MCF 10A (cell line): ENCODE results near the gene ACOX1. TPM values are rescaled to one million over a fixed set of nuclear protein-coding genes. Genes with fewer than 3 reads are reported as not detected.

Experiments used
- BruUV-seq: library from RNA; stranded (reverse); fragments of 400-500 nt; replicated peaks from 2 replicates; lab custom pipeline; 2021; lab: Mats Ljungman, UMichigan
- CTCF ChIA-PET: fragments of 300-600 bp; sonication (Branson Sonifier 250); formaldehyde crosslinking; extraction: SDS; loops from one replicate; lab custom pipeline; 2021; ENCODE audit warnings: antibody characterized with exemption, inconsistent platforms; lab: Yijun Ruan, JAX
- POLR2A ChIA-PET: fragments of 300-600, 350-650 bp; sonication (Branson Sonifier 250); formaldehyde crosslinking; extraction: SDS; loops from one replicate; lab custom pipeline; 2020; ENCODE audit warnings: antibody characterized with exemption, inconsistent platforms; lab: Yijun Ruan, JAX
- DNase-seq: peaks from one replicate; pipeline ENCODE4 v3.0.0-alpha.2; 2018; ENCODE audit not compliant: unreplicated experiment
- H3K27ac Mint-ChIP-seq: one replicate; pipeline ENCODE4 v1.8.0; 2022; ENCODE audit warnings: mild to moderate bottlenecking, low read depth, mixed read lengths; ENCODE audit not compliant: unreplicated experiment
- H3K27me3 Mint-ChIP-seq: one replicate; pipeline ENCODE4 v1.8.0; 2022; ENCODE audit warnings: mixed read lengths; ENCODE audit not compliant: insufficient read depth, unreplicated experiment
- H3K36me3 Mint-ChIP-seq: one replicate; pipeline ENCODE4 v1.8.0; 2022; ENCODE audit warnings: mild to moderate bottlenecking, moderate library complexity, mixed read lengths; ENCODE audit not compliant: insufficient read depth, unreplicated experiment
- H3K4me1 Mint-ChIP-seq: one replicate; pipeline ENCODE4 v1.8.0; 2022; ENCODE audit warnings: mixed read lengths; ENCODE audit not compliant: insufficient read depth, unreplicated experiment
- H3K4me3 Mint-ChIP-seq: one replicate; pipeline ENCODE4 v1.8.0; 2022; ENCODE audit warnings: mild to moderate bottlenecking, moderate library complexity, mixed read lengths; ENCODE audit not compliant: unreplicated experiment
- H3K9me3 Mint-ChIP-seq: one replicate; pipeline ENCODE4 v1.8.0; 2022; ENCODE audit warnings: mixed read lengths; ENCODE audit not compliant: unreplicated experiment
- CTCF ChIP-seq: fragments of 200-600 bp; IDR thresholded peaks from one replicate; pipeline ENCODE4 v1.8.0; 2022; ENCODE audit warnings: antibody characterized with exemption, mild to moderate bottlenecking; ENCODE audit not compliant: unreplicated experiment
- intact Hi-C: fragments of 100-400 bp; cut with micrococcal nuclease; formaldehyde crosslinking; loops from 2 replicates; pipeline ENCODE4 v1.14.1; 2022
- total RNA-seq: library from RNA; stranded (reverse); gene quantifications from 2 replicates; pipeline ENCODE4 v1.2.3, GENCODE V29; 2022

Gene ACOX1
- total RNA-seq, 1 experiment from 2014 or later, result 23.4 TPM

- H3K27ac Mint-ChIP-seq, result no peak overlapping the region
These were observed 78.1 kb downstream of the ACOX1 start for GRCh38 chr17:75900691-75901533.

GRCh38 chr17:75899767-75900468 lies 79.0 kb downstream of the ACOX1 start:
- no peak for DNase-seq
- Mint-ChIP-seq H3K4me3 (no peak overlapping the region), H3K27ac (no peak overlapping the region), H3K4me1 (peaks cover 8% of the 10 kb centered on the region), H3K9me3 (no peaks in the 10 kb centered on the region), H3K36me3 (peaks cover 31% of the 10 kb centered on the region), H3K27me3 (no peaks in the 10 kb centered on the region)
- TF ChIP-seq CTCF, result no peak
- intact Hi-C loops, result no loop called here
- ChIA-PET POLR2A (interaction anchor here (0.6 to 1.0 kb wide), 2 partner anchors 23 to 115 kb away, joined by 3 read pairs; partner anchors contain the start of gene UNK), CTCF (interaction anchor here (0.7 kb wide), 1 partner anchor 498 kb away, joined by 3 read pairs; no protein-coding TSS in a partner anchor)
- no TSS peak for BruUV-seq

More at GRCh38 chr17:75900691-75901533, 78.1 kb downstream of the ACOX1 start:
- Mint-ChIP-seq H3K36me3 (peaks cover 31% of the 10 kb centered on the region), H3K27me3 (no peaks in the 10 kb centered on the region), H3K9me3 (no peaks in the 10 kb centered on the region), H3K4me1 (no peaks in the 10 kb centered on the region), H3K4me3 (no peak overlapping the region)
- no peak for DNase-seq
- CTCF ChIA-PET, result interaction anchor here (0.7 kb wide), 1 partner anchor 497 kb away, joined by 3 read pairs; no protein-coding TSS in a partner anchor
- intact Hi-C loops, result no loop called here
- no TSS peak for BruUV-seq
- no peak for TF ChIP-seq CTCF
- POLR2A ChIA-PET, result interaction anchor here (0.6 to 0.7 kb wide), 2 partner anchors 116 to 202 kb away, joined by 3 read pairs; partner anchors contain the start of gene UNK

GRCh38 chr17:75899353-75899752 lies 79.6 kb downstream of the ACOX1 start:
- Mint-ChIP-seq H3K27ac (no peak overlapping the region), H3K4me1 (peaks cover 12% of the 10 kb centered on the region), H3K36me3 (peaks cover 31% of the 10 kb centered on the region), H3K9me3 (no peaks in the 10 kb centered on the region), H3K4me3 (no peak overlapping the region), H3K27me3 (no peaks in the 10 kb centered on the region)
- TF ChIP-seq CTCF, result no peak
- CTCF ChIA-PET, result no interaction called here
- no TSS peak for BruUV-seq
- intact Hi-C loops, result no loop called here
- no peak for DNase-seq
- POLR2A ChIA-PET, result interaction anchor here (1.0 kb wide), 2 partner anchors 22 to 50 kb away, joined by 3 to 4 read pairs; no protein-coding TSS in a partner anchor

- no peak overlapping the region for H3K27ac Mint-ChIP-seq
- POLR2A ChIA-PET, result interaction anchor here (0.6 to 1.6 kb wide), 4 partner anchors 16 to 483 kb away, joined by 3 to 4 read pairs (median 4); no protein-coding TSS in a partner anchor
- intact Hi-C loops, result no loop called here
- no peaks in the 10 kb centered on the region for H3K9me3 Mint-ChIP-seq
- peaks cover 18% of the 10 kb centered on the region for H3K4me1 Mint-ChIP-seq
- TSS peak; percentile 17 for BruUV-seq
- H3K4me3 Mint-ChIP-seq, result no peak overlapping the region
- TF ChIP-seq CTCF, result no peak
- H3K27me3 Mint-ChIP-seq, result no peaks in the 10 kb centered on the region
- H3K36me3 Mint-ChIP-seq, result peaks cover 36% of the 10 kb centered on the region
- DNase-seq, result no peak
- CTCF ChIA-PET, result interaction anchor here (0.6 kb wide), 1 partner anchor 43 kb away, joined by 3 read pairs; the partner anchor contains the start of gene WBP2
These were observed 80.2 kb downstream of the ACOX1 start for GRCh38 chr17:75898791-75899190.
